Ectodermal cell (in vitro differentiated cells): Measurements from ENCODE around the gene PGF. TPM values are rescaled to one million over a fixed set of nuclear protein-coding genes. Genes with fewer than 3 reads are reported as not detected.
"Not testable (repeated sequence)": the region's sequence is repeated elsewhere in the genome, so short reads cannot be mapped to it uniquely, and the experiment has no call there.

Experiments
- H3K27ac ChIP-seq: 2 replicates; pipeline ENCODE4 v1.7.0; 2013; ENCODE audit warnings: mild to moderate bottlenecking, low read depth, low read length; ENCODE audit not compliant: insufficient read depth, poor library complexity, severe bottlenecking
- H3K27me3 ChIP-seq: 2 replicates; pipeline ENCODE4 v1.7.0; 2013; ENCODE audit warnings: mild to moderate bottlenecking, low read length; ENCODE audit not compliant: insufficient read depth, control insufficient read depth, poor library complexity, severe bottlenecking
- H3K36me3 ChIP-seq: one replicate; pipeline ENCODE4 v1.7.0; 2013; ENCODE audit warnings: low read length; ENCODE audit not compliant: control insufficient read depth, insufficient read depth
- H3K4me1 ChIP-seq: one replicate; pipeline ENCODE4 v1.7.0; 2013; ENCODE audit warnings: low read length; ENCODE audit not compliant: control insufficient read depth, insufficient read depth
- H3K4me3 ChIP-seq: 2 replicates; pipeline ENCODE4 v1.7.0; 2013; ENCODE audit warnings: low read depth, low read length, control low read depth; ENCODE audit not compliant: insufficient read depth
- H3K9me3 ChIP-seq: 2 replicates; pipeline ENCODE4 v1.7.0; 2013; ENCODE audit warnings: mild to moderate bottlenecking, low read length, moderate library complexity; ENCODE audit not compliant: control insufficient read depth
- WGBS, 2 experiments: methylation state at CpG; one replicate each; pipeline ENCODE4 v1.1.7; 2013; ENCODE audit warnings: missing lambda C conversion rate in 2 of 2; 5-methylcytosine and 5-hydroxymethylcytosine counted together
- polyA plus RNA-seq, 4 experiments: library from polyadenylated mRNA; stranded (reverse); fragments of 50-300 nt; gene quantifications; one replicate each; pipeline ENCODE4 v1.2.3, GENCODE V29; 2013

Gene PGF
- 1.2 TPM for polyA plus RNA-seq (2013, experiment 1 of 4)
- polyA plus RNA-seq (2013, experiment 2 of 4) = 1.5 TPM
- polyA plus RNA-seq (2013, experiment 3 of 4) = 2.3 TPM
- 2.0 TPM for polyA plus RNA-seq (2013, experiment 4 of 4)

DNA sequence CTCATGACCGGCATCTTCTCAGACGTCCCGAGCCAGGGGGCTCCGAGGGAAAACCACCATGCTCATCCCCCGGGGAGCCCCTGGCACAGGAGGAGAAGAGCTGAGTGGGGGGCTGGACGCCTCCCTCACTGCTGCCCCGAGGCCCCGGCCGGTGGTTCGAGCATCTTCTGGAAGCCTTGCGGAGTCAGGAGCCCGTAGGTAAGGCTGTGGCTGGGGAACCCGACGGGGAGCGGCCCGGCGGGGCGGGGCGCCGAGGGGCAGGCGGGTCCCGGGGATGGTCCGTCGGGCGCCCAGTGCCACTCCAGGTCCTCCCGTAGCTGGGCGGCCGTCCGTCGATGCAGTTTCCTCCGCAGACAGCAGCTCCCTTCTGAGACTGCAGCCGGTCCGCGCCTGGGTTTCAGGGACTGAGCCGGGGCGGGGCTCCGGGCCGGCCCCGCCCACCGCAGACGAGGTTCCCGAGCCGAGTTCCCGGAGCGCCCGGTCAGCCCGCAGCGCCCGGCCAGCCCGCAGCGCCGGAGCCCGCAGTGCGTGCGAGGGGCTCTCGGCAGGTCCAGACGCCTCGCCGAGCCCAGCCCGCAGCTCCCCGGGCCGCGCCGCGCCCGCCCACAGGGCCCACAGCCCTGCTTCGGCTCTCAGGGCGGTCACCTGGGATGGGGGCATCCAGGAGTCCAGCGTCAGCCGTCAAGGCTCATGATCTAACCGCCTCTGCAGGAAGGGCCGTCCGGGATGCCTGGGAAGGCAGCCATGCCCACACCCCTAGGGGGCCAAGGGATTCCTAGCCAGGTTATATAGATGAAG is at the start of gene PGF:
Gene PGF, minus strand, starts transcription at position 369 of the 798 bp plus-strand sequence. Its CDS starts 355 bp downstream, at position 14.
- H3K4me1 ChIP-seq = peaks cover 28% of the 10 kb centered on the region
- H3K27ac ChIP-seq = no peak within 1 kb of the TSS
- 8 to 10% methylated on average over 73 of the region's 73 CpGs for WGBS, 2 experiments
- peak within 1 kb of the TSS; percentile 22 for H3K4me3 ChIP-seq
- H3K36me3 ChIP-seq = no peaks in the 10 kb centered on the region
- peaks cover 26% of the 10 kb centered on the region for H3K27me3 ChIP-seq
- no peaks in the 10 kb centered on the region for H3K9me3 ChIP-seq

DNA sequence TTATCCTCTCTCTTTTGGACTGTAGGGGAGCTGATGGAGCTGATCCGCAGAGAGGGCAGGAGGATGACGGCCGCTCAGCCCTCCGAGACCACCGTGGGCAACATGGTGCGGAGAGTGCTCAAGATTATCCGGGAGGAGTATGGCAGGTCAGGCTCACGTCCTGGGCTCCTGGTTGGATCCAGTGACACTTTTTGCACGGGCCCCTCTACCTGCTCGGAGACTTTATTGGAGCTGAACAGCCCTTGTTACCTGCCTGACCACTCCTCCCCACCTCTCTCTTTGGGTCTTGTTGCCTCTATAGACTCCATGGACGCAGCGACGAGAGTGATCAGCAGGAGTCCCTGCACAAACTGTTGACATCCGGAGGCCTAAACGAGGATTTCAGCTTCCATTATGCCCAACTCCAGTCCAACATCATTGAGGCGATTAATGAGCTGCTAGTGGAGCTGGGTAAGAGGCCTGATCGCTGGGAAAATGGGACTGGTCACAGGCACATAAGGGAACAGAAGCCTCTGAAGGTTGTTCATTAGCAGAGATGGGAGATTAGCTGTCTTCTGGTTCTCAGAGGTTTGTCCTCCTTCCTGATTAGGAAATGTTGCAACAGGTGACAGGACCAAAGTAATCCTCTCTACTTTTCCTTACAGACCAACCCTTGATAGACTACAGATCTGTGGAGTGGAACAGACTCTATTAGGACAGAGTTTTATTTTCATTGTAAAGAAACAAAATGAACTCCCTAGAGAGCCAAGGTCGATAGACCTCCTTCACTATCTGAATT is 48.0 kb upstream of the PGF start:
- no peaks in the 10 kb centered on the region for H3K4me1 ChIP-seq
- no peak overlapping the region for H3K27ac ChIP-seq
- peaks cover 7% of the 10 kb centered on the region for H3K36me3 ChIP-seq
- 14 to 16% methylated on average over 18 of the region's 18 CpGs for WGBS, 2 experiments
- peak overlapping the region; percentile 86 for H3K4me3 ChIP-seq
- H3K9me3 ChIP-seq = no peaks in the 10 kb centered on the region
- H3K27me3 ChIP-seq = no peaks in the 10 kb centered on the region

DNA sequence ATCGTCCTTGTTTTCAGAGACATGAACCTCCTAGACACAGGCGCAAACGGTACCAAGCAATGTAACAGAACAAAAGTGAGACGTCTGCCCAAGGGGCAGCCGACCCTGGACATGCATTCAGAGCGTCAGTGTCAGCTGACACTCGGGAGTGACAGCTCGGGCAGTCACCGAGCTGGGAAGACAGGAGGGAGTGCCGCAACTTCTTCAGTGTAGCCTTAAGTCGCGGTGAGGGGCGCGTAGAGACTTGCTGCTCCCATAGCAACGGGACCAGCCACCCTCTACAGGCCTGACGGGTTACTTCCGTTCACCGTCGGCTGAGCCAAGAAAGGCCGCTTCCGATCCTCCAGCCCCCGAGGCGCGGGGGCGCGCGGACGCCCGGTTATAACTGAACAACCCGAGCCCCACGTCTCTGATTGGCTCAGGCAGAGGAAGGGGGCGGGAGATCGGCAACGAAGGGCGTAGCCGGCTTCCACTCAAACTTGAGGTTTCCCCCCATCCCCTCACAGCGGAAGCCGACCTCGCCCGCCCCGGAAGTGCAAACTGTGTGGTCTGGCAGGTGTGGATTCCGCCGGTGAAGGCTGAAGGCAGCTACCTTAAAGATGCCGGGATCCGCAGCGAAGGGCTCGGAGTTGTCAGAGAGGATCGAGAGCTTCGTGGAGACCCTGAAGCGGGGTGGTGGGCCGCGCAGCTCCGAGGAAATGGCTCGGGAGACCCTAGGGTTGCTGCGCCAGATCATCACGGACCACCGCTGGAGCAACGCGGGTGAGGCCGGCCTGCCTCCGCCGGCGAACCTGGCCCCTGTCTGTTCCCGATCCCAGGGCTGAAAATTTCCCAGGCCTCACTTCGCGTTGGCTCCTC is 47.2 kb upstream of the PGF start, which contains the start of gene EIF2B2:
Gene EIF2B2, plus strand, starts transcription at position 530 of the 858 bp plus-strand sequence. Its CDS starts 70 bp downstream, at position 600.
- Histone ChIP-seq H3K27ac (peak within 1 kb of the TSS; percentile 57), H3K36me3 (peaks cover 7% of the 10 kb centered on the region), H3K4me1 (no peaks in the 10 kb centered on the region), H3K9me3 (no peaks in the 10 kb centered on the region), H3K27me3 (no peaks in the 10 kb centered on the region), H3K4me3 (peak within 1 kb of the TSS; percentile 86)
- 1 to 2% methylated on average over 66 of the region's 66 CpGs for WGBS, 2 experiments

DNA sequence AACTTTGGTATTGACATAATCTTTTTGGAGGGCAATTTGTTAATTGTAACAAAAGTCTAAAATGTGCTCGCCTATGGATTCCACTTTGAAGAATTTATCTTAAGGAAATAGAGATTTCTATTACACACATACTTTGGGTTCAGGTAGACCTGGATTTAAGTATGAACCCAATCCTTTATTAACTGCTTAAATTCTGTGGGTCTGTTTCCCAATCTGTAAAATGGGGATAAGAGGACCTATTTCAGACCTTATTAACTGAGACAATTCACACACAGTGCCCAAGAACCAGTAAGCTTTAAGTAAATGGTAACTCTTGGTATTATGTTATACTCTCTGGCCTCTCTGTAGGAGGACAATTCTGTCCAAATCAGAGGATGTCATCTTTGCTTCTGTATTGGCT is 46.5 kb upstream of the PGF start:
- Histone ChIP-seq H3K27me3 (no peaks in the 10 kb centered on the region), H3K4me1 (no peaks in the 10 kb centered on the region), H3K27ac (peak overlapping the region; percentile 57), H3K9me3 (no peaks in the 10 kb centered on the region), H3K36me3 (peaks cover 7% of the 10 kb centered on the region), H3K4me3 (peak overlapping the region; percentile 86)
- 89% methylated on average over 1 of the region's 1 CpG; no CpG with 5 or more reads in 1 of the 2 experiments for WGBS, 2 experiments

DNA sequence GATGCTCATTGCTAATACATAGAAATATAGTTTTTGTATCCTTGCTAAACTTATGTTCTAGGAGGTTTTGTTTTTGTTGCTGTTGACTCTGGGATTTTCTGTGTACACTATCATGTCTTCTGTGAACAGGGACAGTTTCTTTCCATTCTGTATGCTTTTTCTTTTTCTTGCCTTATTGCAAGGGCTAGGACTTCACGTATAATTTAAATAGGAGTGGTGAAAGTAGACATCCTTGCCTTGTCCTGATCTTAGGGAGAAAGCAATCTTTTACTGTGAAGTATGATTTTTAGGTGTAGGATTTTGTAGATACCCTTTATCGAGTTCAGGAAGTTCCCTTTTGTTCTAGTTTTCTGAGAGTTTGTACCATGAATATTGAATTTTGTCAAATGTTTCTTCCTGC is 45.9 kb upstream of the PGF start:
- no peaks in the 10 kb centered on the region for H3K9me3 ChIP-seq

DNA sequence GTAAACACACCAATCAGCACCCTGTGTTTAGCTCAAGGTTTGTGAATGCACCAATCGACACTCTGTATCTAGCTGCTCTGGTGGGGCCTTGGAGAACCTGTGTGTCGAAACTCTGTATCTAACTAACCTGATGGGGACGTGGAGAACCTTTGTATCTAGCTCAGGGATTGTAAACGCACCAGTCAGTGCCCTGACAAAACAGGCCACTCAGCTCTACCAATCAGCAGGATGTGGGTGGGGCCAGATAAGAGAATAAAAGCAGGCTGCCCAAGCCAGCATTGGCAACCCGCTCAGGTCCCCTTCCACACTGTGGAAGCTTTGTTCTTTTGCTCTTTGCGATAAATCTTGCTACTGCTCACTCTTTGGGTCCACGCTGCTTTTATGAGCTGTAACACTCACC is 40.4 kb upstream of the PGF start:
- not testable (repeated sequence) for H3K4me3 ChIP-seq, H3K9me3 ChIP-seq, H3K27me3 ChIP-seq, H3K27ac ChIP-seq, H3K4me1 ChIP-seq, H3K36me3 ChIP-seq
- 93 to 98% methylated on average over 5 to 7 of the region's 7 CpGs for WGBS, 2 experiments

More for the DNA sequence above, 45.9 kb upstream of the PGF start:
- Histone ChIP-seq H3K4me1 (no peaks in the 10 kb centered on the region), H3K36me3 (peaks cover 1% of the 10 kb centered on the region), H3K27ac (no peak overlapping the region), H3K27me3 (no peaks in the 10 kb centered on the region), H3K4me3 (no peak overlapping the region)
- whole genome bisulfite sequencing, 2 experiments = 96% methylated on average over 2 of the region's 2 CpGs

DNA sequence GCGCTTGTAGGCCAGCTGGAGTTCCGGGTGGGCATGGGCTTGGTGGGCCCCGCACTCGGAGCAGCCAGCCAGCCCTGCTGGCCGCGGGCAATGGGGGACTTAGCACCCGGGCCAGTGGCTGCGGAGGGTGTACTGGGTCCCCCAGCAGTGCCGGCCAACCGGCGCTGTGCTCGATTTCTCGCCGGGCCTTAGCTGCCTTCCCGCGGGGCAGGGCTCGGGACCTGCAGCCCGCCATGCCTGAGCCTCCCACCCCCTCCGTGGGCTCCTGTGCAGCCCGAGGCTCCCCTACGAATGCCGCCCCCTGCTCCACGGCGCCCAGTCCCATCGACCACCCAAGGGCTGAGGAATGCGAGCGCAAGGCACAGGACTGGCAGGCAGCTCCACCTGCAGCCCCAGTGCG is 38.8 kb upstream of the PGF start:
- not testable (repeated sequence) for H3K27me3 ChIP-seq, H3K27ac ChIP-seq, H3K4me3 ChIP-seq, H3K36me3 ChIP-seq, H3K4me1 ChIP-seq, H3K9me3 ChIP-seq
- WGBS, 2 experiments = 94 to 95% methylated on average over 27 of the region's 28 CpGs

DNA sequence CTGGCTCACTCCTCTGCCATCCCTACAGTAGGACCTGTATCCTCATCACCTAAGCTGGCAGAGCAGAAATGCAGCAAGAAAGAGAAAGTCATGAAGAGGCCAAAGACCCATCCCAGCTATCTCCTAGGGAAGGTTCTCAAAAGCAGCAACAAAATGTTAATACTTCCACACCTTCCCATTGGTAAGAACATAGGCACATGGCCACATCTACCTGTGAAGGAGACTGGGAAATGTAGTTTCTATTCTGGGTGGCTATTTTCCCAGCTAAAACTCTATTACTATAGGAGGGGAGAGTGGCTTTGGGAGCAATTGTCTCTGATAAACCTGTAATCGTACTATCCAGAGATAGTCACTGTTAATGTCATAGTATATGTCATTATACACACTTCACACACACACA is 33.6 kb upstream of the PGF start:
- Histone ChIP-seq H3K27me3 (no peaks in the 10 kb centered on the region), H3K27ac (no peak overlapping the region), H3K9me3 (no peaks in the 10 kb centered on the region), H3K36me3 (no peaks in the 10 kb centered on the region), H3K4me3 (no peak overlapping the region), H3K4me1 (peaks cover 8% of the 10 kb centered on the region)
- WGBS, 2 experiments = no CpG with 5 or more reads among the region's 1 CpG

DNA sequence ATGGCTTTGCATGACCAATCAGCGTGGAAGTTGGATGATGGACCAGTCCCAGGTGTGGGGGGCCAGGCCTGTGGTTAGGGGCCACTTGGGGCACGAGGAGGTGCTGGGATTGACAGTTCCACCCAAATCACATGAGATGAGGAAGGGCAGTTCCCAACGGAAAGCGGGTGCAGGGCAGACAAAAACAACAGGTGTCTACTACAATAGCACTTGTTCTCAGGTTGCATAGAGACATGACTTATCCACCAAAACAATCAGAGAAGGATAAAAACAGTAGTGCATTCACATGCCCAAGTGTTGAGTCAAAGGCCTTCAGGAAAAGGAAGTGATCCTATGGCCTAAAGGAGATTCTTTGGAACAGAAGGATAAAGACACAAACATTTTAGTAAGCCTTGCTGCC is 32.7 kb upstream of the PGF start:
- Histone ChIP-seq H3K27me3 (no peaks in the 10 kb centered on the region), H3K27ac (no peak overlapping the region), H3K4me1 (peaks cover 8% of the 10 kb centered on the region), H3K4me3 (no peak overlapping the region), H3K9me3 (no peaks in the 10 kb centered on the region), H3K36me3 (no peaks in the 10 kb centered on the region)
- WGBS, 2 experiments = 83 to 84% methylated on average over 4 of the region's 4 CpGs
